Brain microvascular endothelial cell (primary cell): ENCODE results near the gene CALHM5.
A peak's percentile ranks its signal among the peaks of the same experiment; 100 is the strongest.

ENCODE experiments used
- DNase-seq: peaks from one replicate; pipeline ENCODE4 v3.0.0-alpha.2; 2020
- H3K27ac ChIP-seq: fragments of 250-450 bp; sonication (Bioruptor Pico); 2 replicates; pipeline ENCODE4 v1.5.1; 2020; ENCODE audit warnings: mild to moderate bottlenecking, moderate library complexity
- H3K27me3 ChIP-seq: fragments of 250-450 bp; sonication (Bioruptor Pico); replicated peaks from 2 replicates; pipeline ENCODE4 v1.5.1; 2020; ENCODE audit warnings: mild to moderate bottlenecking
- H3K36me3 ChIP-seq: fragments of 250-450 bp; sonication (Bioruptor Pico); replicated peaks from 2 replicates; pipeline ENCODE4 v1.5.1; 2020; ENCODE audit warnings: mild to moderate bottlenecking
- H3K4me3 ChIP-seq: 2 replicates; pipeline ENCODE4 v1.5.1; 2011; ENCODE audit warnings: low read depth, mild to moderate bottlenecking, control low read depth, low read length, moderate library complexity
- in situ Hi-C: cut with HindIII; loops from 2 replicates; pipeline ENCODE4 v1.10.0; 2017; ENCODE audit warnings: low sequenced_read_pairs, low pct_ligation_motif_present
- TF ChIP-seq, protein P1 (sequence below): IDR thresholded peaks from 2 replicates; pipeline ENCODE4 v1.5.1; 2011; ENCODE audit warnings: low read depth, mild to moderate bottlenecking, moderate library complexity, low read length, control low read depth, inconsistent platforms; ENCODE audit errors: missing control alignments

CALHM5 gene

DNA sequence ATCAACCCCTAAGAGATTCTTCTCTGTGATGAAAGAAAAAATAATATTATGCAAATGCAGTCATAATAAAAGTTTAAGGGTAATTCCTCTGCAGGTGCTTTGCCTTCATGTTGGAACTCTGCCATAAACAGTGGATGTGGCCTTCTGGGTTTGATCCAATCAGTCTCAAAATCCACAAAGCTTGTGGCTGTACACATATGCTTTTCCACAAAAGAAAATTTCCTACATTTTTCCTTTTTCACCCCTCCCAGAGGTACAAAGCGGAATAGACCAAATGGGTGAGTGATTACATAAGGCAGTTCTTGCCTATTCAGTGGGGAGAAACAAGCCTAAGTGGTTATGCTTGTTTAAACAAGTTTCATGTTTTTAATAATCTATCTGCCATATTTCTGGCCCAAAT, 16.7 kb downstream of the CALHM5 start:
- H3K27ac ChIP-seq: no peak overlapping the region
- H3K4me3 ChIP-seq: no peak overlapping the region
- in situ Hi-C loops: no loop called here
- H3K36me3 ChIP-seq: no peaks in the 10 kb centered on the region
- DNase-seq: no peak
- TF ChIP-seq, protein P1, sequence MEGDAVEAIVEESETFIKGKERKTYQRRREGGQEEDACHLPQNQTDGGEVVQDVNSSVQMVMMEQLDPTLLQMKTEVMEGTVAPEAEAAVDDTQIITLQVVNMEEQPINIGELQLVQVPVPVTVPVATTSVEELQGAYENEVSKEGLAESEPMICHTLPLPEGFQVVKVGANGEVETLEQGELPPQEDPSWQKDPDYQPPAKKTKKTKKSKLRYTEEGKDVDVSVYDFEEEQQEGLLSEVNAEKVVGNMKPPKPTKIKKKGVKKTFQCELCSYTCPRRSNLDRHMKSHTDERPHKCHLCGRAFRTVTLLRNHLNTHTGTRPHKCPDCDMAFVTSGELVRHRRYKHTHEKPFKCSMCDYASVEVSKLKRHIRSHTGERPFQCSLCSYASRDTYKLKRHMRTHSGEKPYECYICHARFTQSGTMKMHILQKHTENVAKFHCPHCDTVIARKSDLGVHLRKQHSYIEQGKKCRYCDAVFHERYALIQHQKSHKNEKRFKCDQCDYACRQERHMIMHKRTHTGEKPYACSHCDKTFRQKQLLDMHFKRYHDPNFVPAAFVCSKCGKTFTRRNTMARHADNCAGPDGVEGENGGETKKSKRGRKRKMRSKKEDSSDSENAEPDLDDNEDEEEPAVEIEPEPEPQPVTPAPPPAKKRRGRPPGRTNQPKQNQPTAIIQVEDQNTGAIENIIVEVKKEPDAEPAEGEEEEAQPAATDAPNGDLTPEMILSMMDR: no peak
- no peaks in the 10 kb centered on the region for H3K27me3 ChIP-seq

- no peaks in the 10 kb centered on the region for H3K27me3 ChIP-seq
- TF ChIP-seq, protein P1: no peak
- H3K4me3 ChIP-seq: no peak overlapping the region
- no peaks in the 10 kb centered on the region for H3K36me3 ChIP-seq
- in situ Hi-C loops: no loop called here
- no peak overlapping the region for H3K27ac ChIP-seq
- no peak for DNase-seq
Measured at GRCh38 chr6:116528780-116529179, 17.3 kb downstream of the CALHM5 start.

- H3K27ac ChIP-seq: no peak overlapping the region
- DNase-seq: no peak
Measured at GRCh38 chr6:116529466-116530290, 18.2 kb downstream of the CALHM5 start.

DNA sequence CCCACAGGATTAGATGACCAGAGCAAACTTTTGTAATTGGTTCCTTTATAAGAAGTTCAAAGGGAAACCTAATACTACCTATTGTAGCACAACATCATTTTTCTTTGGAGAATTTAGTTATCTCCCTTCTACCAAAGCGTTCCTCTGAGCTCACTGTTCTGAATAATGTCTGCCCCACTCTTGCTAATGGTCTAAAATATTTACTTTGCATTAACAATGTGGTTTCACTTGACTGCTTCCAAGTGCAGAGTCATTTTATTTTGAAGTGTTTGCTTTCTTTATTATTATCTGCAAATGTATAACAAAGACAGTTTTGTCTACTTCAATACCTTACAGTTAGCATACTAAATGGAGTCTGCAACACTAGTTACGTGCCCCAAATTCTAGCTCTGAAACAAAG, 19.0 kb downstream of the CALHM5 start:
- TF ChIP-seq, protein P1: no peak
- DNase-seq: no peak
- in situ Hi-C loops: no loop called here
- H3K4me3 ChIP-seq: no peak overlapping the region
- H3K27ac ChIP-seq: no peak overlapping the region
- H3K27me3 ChIP-seq: no peaks in the 10 kb centered on the region
- no peaks in the 10 kb centered on the region for H3K36me3 ChIP-seq

More at GRCh38 chr6:116529466-116530290, 18.2 kb downstream of the CALHM5 start:
- TF ChIP-seq, protein P1: no peak
- in situ Hi-C loops: no loop called here
- H3K4me3 ChIP-seq: no peak overlapping the region
- no peaks in the 10 kb centered on the region for H3K36me3 ChIP-seq
- H3K27me3 ChIP-seq: no peaks in the 10 kb centered on the region

DNA sequence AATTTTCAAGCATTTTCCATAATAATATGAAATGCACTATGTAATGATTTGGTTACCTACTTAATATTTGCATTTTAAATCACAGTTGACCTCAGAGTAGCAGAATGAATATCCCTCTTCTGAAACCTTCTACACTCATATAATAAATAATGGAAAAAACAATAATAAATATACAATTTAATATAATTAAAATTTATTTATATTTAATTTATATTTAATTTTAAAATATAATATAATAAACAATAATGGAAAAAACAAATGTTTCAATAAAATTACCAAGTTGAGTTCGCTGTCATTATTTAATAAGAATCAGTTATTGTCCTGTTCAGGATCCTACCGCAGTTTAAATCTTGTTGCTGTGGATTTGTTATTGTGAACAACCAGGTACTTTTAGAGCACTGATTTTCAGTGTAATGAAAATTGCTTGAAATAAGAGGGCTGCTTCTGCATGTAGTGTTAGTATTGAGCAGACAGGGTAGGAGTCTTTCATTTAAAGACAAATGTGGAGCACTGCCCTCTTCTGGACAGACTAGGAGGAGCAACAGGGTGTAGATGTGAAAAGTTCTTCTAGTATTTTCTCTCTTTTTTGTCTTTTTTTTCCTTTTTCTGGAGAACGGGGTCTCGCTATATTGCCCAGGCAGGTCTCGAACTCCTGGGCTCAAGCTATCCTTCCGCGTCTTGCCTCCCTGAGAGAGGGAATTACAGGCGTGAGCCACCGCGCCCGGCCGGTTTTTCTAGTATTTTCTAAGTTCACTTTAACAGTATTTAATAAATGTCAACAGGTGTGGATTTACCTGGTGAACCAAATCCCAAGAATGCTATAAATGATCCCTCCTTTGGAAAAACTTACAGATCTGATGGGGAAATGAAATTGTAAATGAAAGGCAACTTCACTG, 20.5 kb downstream of the CALHM5 start:
- Histone ChIP-seq H3K4me3 (no peak overlapping the region), H3K36me3 (no peaks in the 10 kb centered on the region), H3K27me3 (no peaks in the 10 kb centered on the region), H3K27ac (no peak overlapping the region)
- peak; percentile 82 for DNase-seq
- TF ChIP-seq, protein P1: peak; percentile 80
- in situ Hi-C loops: no loop called here
